Measurements from ENCODE around the gene GGCT.

GGCT gene

GRCh38 chr7:30462179-30462578, 42.5 kb downstream of the GGCT start:
- DNase-seq (ENCODE audit: low read depth), result no peak

DNA sequence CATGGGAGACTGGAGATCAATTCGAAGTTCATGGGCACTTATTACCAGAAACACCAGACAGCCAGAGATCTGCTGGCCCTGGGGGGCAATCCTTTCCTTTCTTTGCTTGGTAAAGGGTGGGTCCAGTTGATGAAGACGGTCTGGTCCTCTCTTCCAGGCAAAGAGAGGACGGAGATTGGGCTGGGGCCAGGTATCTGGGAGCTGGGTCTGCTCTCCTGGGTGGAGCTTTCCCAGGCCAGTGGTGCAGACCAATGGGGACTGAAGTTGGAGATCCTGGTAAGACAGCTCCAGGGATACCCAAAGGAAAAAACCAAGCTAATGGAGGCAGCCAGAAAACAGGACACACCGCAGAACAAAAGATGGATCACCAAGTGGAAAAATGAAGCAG, 44.4 kb downstream of the GGCT start:
- no peak for DNase-seq (ENCODE audit: low read depth)

DNA sequence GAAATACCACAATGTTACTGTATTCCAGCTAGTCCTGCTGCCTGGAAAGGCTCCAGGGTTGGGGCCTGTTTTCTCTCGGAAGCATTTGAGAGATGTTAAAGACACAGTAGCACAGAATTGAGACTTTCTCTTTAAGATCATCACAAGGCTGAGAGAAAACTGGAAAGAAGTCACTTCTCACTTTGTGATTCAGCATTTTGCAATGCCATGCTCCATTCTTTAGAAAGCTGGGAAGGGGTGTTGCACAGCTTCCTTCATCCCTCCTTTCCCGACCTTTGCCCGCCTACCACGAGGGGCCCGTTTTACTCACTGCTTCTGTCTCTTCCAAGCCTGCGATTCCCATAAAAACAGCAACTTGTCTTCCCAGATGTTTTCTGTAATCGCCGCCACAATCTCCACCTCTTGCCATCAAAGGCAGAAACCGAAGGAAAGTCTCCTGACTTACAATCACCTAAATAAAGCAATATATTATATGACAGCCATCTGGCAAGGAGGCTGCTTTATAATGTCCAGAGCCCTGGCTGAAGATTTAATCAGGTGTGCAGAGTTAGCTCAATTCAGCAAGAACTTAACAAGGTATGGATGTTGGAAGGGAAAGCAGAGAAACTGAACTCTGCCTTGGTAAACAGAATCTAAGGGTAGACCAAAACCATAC, 44.9 kb downstream of the GGCT start:
- no peak for DNase-seq (ENCODE audit: low read depth)

- no peak for DNase-seq (ENCODE audit: low read depth)
Measured at GRCh38 chr7:30458311-30458710, 46.3 kb downstream of the GGCT start.

GRCh38 chr7:30453921-30454320, 50.7 kb downstream of the GGCT start:
- DNase-seq (ENCODE audit: low read depth), result no peak

DNA sequence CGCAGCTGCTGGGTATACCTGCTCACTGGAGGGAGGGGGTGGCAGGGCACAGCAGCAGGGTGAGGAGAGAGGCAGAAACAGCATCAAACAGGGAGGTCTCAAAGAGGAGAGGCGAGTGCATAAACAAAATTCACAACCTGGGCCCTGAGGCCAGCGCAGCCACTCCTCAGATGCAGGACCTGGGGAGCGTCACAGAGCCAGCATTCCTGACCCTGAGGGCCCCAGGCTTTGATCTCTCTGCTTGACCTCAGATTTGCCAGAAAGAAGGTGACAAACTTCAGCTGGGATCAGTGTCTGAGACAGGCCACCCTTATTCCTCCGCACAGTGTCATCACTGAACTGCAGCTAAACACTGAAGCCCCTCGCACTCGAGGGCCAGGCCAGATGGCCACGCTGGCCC, 51.6 kb downstream of the GGCT start:
- no peak for DNase-seq (ENCODE audit: low read depth)

- DNase-seq (ENCODE audit: low read depth), result no peak
Measured at GRCh38 chr7:30452280-30452930, 52.2 kb downstream of the GGCT start.

DNA sequence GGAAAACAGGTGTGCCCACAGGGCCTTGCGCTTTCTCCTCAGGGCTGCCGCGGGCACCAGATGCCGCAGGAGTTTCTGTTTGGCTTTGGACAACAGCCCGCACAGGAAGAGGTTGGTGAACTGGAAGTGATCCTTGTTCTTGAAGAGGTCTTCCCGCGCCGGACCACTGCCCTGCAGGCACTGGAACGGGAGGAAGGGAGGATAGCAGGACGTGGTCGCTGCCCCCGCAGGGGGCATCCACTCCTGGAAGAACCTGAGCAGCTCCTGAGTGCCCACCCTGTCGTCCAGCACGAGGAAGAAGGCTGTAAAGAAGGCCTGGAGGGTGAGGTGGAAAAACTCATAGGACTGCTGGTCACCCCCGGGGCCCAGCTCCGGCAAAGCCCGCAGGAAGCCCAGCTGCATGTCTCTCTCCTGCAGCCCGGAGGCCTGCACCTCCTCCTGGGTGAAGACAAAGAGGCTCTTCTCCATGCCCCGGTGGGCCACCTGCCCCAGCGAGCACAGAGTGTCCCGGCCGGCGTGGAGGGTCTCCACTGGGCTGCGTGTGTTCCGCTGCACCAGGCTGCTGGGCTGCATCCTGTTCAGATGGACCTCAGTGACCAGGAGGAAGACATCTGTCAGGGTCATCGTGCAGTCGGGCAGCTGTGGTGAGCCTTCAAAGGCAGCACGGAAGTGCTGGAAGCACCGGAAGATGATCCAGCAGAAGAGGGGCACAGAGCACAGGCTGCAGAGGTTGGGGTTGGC, 52.9 kb downstream of the GGCT start:
- DNase-seq (ENCODE audit: low read depth), result no peak

GRCh38 chr7:30450983-30451497, 53.6 kb downstream of the GGCT start:
- no peak for DNase-seq (ENCODE audit: low read depth)

DNA sequence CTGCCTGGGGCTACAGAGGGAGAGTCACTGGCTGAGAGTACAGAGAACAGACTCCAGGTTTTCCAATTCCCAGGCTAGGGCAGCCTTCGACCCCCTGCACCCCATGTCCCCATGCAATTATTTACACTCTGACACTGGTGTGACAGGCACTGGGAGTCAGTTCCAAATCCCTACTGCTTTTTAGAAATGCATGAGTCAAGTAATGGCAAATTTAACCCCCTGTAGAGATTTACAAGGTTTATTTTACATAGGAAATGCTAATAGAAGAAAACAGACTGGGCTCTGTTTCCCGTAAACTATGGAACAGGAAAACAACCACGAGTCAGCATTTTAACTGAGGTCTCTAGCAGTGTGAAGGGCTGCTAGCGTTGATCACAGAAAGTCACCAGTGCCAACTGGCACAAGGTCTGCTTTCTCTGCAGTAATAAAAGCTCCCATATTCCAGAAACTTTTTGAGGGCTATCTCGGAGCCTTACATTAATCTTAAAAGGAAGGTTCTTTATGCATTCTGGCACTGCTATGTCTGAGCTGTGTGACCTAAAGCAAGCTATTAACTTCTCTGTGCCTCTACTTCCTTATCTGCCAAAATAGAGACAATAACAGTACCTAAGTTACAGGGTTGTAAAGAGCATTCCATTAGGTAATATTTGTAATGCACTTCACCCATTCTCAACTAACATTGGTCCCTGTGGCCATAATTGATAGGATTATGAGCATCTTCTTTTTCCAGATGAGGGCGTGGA, 54.2 kb downstream of the GGCT start:
- DNase-seq (ENCODE audit: low read depth), result no peak

GRCh38 chr7:30448461-30449189, 56.0 kb downstream of the GGCT start:
- no peak for DNase-seq (ENCODE audit: low read depth)

DNA sequence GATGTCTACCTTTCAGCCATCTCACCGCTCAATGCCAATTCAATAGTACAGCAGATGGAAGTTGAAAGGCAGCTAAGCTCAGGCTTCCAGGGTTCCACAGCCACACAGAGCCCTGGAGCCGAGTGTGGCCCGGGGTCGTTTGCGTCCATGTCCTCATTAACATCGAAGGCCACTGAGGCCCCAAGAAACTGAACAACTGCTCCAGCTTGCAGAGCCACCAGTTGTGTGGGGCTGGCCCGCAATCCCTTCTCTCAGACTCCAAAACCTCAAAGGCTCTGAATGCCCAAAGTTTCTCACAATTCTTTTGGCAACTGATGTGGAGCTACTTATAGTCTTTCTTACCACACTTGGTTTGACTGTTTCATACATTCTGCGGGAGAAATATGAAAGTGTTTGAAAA, 57.2 kb downstream of the GGCT start:
- DNase-seq (ENCODE audit: low read depth), result no peak

Data from stimulated activated CD8-positive, alpha-beta memory T cell treated with anti-CD3 and anti-CD28 coated beads, Interleukin-15, amount 100 ng/mL, for 24 hours (primary cell).